ENCODE data around the gene SLC25A18.
"Not testable (repeated sequence)": the region's sequence is repeated elsewhere in the genome, so short reads cannot be mapped to it uniquely, and the experiment has no call there.

Gene SLC25A18, protein sequence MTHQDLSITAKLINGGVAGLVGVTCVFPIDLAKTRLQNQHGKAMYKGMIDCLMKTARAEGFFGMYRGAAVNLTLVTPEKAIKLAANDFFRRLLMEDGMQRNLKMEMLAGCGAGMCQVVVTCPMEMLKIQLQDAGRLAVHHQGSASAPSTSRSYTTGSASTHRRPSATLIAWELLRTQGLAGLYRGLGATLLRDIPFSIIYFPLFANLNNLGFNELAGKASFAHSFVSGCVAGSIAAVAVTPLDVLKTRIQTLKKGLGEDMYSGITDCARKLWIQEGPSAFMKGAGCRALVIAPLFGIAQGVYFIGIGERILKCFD

DNA sequence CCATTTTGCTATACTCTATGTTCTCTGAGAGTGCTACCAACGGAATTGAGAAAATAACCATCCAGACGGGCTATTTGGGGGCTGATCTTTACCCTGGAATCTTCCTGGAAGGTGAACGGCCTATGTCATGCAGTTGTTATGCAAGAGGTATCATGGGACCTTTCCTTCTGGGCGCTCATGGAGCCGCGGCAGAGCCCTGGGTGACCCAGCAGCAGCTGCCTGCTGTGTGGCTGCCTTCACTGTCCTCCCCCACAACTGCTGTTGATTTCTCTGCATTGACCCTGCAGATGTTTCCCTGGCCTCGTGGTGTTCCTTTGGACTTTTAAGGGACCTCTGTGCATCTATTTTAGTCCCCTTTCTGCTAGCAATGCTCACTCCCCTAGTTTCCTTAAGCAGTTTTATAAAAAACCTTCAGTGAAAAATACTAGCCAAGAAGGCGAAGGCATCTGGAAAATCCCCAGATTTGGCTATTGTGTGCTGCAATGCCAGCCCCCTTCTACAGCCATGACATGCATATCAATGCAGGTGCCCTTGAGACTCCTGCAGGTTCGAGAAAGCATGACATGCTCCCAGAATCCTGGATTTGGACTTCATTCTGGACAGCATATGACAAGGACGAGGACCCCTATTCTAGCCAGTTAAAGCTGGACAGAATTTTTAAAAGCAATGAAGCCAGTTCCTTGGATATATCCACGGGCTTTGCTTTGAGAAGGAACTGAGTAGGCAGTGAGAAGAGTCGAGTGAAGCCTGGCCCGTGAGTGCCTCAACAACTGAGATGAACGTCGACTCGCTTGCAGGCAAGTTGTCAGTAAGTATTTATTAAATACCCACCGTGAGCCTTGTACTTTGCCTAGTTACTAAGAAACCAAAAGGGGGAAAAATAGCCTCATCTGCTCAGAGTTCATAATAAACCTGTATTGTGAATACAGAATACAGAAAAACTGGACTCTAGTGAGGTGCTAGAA, at the start of gene SLC25A18:
Gene SLC25A18 (plus strand): TSS at position 593 of the 965 bp plus-strand sequence. CDS start 16,447 bp downstream, outside the sequence.
- DNase-seq (ENCODE audit: low read depth): no peak

DNA sequence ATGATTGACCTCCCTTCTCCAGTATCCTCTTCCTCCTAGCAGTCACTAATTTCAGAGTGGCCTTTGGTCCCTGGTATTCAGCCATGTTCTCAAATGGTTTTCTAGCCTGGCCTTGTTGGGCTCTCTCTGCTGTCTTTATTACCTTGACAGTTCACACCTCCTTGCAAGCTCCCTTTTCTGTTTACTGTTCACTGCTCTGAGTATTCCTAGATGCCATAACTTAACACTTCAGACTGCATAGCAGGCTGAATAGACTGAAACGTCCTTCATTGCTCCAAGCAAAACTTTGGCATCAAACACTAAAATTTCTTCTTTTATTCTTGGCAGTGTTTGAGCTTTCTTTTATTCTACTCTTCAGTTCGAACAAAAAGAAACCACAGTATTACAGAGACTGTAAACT, 49.7 kb upstream of the SLC25A18 start:
- no peak for DNase-seq (ENCODE audit: low read depth)

DNA sequence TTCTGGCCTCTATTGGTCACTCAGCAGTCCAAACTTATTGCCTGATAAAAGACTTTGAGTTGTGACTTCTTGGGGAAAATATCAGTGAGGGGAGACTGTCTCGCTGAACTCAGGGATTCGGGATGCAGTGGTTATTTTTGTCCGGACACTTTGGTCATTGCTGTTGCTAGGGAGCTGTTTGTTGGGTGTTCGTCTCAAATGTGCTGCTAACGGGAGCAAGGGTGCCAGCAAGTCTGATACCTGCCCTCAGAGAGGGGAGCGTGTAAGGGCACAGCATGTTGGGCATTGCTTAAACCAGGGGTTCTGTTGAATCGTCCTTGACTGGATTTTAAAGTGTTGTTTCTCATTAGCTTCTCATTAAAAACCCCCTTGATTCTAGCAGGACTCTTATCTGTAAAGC, 49.2 kb upstream of the SLC25A18 start:
- no peak for DNase-seq (ENCODE audit: low read depth)

DNA sequence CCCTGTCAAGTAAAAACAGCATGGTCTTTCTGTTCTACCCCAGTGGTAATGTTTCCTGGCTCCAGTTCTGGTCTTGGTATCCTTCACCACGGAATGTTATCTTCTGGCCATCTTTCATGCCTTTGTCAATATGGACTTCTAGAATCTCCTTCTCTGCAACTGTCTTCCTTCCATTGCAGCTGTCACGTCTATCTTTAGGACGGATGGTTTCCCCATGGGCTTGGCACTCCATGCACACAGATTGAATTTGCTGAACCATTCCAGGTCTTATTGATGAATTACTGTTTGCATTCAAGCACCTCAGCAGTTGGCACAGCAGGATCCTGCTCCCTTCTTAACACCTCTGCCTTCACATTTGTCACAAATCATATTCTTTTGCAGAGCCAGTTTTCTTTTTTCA, 44.9 kb upstream of the SLC25A18 start:
- DNase-seq (ENCODE audit: low read depth): no peak

DNA sequence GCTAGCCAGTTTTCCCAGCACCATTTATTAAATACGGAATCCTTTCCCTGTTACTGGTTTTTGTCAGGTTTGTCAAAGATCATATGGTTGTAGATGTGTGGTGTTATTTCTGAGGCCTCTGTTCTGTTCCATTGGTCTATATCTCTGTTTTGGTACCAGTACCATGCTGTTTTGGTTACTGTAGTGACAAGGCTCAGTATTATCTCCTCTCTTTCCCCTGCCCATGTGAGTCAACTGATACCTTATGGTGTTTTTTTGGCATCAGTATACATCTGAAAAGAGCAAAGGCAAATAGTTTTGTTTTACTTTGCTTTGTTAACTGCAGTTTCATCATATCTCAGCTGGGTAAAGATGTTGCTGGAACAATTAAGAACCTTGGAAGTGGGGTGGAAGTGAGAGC, 41.3 kb upstream of the SLC25A18 start:
- not testable (repeated sequence) for DNase-seq (ENCODE audit: low read depth)

DNA sequence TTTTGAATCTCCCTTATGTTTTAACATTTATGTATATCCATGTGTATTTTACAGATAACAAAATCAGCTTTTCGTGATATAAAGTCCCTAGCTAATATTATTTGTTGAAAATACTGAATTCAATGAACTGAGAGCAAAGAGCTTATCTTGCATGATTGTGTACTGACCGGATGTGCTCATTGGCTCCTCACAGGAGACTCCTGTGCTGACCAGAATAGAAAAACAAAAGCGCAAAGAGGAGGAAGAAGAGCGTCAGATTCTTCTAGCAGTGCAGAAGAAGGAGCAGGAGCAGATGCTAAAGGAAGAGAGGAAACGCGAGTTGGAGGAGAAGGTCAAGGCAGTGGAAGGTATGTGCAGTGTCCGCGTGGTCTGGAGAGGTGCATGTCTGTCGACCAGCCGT, 39.4 kb upstream of the SLC25A18 start:
- DNase-seq (ENCODE audit: low read depth): no peak

DNA sequence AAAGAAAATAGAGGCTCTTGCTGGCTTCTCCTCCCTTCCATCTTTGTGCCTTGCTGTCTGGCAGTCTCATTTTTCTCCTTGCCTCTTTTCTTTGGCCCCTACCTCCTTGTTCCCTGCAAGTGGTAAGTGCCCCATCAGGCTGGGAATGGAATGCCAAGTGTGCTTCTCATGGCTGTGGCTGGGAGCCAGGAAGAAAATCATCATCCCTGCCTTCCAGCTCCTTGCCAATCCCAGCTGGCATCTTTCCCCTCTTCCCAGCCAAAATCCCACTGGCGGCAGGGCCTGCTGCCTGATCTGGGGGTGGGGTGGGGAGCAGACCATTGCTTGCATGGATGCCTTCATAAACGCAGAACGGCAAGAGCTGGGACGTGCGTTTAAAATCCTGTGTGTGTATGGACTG, 27.0 kb upstream of the SLC25A18 start:
- no peak for DNase-seq (ENCODE audit: low read depth)

GRCh38 chr22:17537155-17537554, 26.1 kb upstream of the SLC25A18 start:
- DNase-seq (ENCODE audit: low read depth): no peak

DNA sequence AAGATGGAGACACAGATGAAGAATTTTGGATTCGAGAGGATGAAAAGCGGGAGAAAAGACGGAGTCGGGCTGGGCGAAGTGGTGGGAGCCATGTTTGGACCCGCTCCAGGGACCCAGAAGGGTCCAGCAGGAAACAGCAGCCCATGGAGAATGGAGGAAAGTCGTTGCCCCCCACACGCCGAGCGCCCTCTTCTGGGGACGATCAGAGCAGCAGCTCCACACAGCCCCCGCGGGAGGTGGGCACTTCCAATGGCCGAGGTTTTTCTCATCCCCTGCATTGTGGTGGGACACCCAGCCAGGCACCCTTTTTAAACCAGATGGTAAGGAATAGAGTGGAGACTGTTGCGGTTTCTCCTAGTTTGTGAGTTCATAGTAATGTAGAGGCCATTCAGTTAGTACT, 22.8 kb upstream of the SLC25A18 start:
- no peak for DNase-seq (ENCODE audit: low read depth)

DNA sequence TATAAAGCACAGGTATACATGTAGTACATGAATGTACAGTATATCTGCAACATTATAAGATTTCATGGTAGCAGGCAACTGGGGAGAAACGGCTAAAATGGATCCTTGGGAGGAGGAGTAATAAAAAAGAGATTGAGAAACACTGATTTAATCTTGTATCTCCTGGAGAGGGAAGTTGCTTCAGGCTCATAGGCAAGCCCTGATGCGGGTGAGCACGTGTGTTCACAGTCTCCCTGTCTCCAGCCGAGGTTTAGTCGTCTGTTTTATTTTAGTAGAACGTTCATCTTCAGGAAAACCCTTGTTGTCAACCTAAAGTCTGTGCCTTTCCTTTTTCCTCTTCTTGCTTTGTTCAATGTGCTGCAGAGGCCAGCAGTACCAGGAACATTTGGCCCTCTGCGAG, 21.8 kb upstream of the SLC25A18 start:
- no peak for DNase-seq (ENCODE audit: low read depth)

DNA sequence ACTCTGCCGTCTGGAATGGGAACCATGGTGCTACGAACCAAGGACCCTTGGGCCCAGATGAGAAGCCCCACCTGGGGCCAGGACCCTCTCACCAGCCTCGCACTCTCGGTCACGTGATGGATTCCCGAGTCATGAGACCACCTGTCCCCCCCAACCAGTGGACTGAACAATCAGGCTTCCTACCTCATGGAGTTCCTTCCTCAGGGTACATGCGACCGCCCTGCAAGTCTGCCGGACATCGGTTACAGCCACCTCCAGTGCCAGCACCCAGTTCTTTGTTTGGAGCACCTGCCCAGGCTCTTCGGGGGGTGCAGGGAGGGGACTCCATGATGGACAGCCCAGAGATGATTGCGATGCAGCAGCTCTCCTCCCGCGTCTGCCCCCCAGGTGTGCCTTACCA, 20.8 kb upstream of the SLC25A18 start:
- no peak for DNase-seq (ENCODE audit: low read depth)

- DNase-seq (ENCODE audit: low read depth): no peak
Observed at GRCh38 chr22:17548010-17548755, 15.1 kb upstream of the SLC25A18 start.

DNA sequence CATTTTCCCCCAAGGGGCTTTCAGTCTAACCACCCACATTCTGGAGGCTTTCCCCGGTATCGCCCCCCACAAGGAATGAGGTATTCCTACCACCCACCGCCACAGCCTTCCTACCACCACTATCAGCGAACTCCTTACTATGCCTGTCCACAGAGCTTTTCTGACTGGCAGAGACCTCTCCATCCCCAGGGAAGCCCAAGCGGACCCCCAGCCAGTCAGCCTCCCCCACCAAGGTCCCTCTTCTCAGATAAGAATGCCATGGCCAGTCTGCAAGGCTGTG, 14.6 kb upstream of the SLC25A18 start:
- DNase-seq (ENCODE audit: low read depth): no peak

DNA sequence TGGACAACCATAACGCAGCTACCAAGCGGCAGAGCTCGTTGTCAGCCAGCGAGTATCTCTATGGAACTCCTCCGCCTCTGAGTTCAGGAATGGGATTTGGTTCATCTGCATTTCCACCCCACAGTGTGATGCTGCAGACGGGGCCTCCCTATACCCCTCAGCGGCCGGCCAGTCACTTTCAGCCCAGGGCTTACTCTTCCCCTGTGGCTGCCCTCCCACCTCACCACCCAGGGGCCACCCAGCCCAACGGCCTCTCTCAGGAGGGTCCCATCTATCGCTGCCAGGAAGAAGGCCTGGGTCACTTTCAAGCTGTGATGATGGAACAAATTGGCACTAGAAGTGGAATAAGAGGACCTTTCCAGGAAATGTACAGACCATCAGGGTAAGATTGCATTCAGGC, 14.1 kb upstream of the SLC25A18 start:
- no peak for DNase-seq (ENCODE audit: low read depth)

DNA sequence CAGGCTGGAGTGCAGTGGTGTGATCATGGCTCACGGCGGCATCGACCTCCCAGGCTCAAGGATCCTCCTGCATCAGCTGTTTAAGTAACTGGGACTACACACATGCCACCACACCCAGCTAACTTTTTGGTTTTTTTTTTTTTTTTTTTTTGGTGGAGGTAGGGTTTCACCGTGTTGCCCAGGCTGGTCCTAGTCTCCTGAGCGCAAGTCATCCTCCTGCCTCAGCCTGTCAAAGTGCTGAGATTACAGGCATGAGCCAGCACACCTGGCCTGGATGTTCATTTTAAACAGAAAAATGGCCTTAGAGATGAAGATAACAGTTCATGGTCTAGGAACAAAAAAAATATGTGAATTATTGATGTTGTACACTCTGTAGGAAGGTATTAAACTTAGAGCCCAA, 13.6 kb upstream of the SLC25A18 start:
- DNase-seq (ENCODE audit: low read depth): no peak

DNA sequence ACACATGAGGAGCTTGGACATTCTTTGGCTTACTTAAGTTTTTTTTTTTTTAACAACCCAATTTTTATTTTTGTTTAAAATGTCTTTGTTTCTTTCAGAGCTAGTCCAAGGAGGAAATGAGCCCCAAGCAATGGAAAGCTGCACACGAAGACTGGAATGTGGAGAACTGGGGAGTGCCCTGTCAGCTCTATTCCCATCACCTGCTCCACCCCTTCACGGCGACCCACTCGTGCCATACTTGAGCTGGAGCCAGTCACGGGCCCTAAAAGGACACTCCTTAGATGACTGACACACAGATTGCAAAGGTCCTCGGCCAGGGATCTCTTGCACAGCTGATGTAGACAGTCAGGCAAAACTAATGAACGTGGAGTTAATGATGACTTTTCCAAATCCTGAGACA, 10.6 kb upstream of the SLC25A18 start:
- DNase-seq (ENCODE audit: low read depth): no peak

DNA sequence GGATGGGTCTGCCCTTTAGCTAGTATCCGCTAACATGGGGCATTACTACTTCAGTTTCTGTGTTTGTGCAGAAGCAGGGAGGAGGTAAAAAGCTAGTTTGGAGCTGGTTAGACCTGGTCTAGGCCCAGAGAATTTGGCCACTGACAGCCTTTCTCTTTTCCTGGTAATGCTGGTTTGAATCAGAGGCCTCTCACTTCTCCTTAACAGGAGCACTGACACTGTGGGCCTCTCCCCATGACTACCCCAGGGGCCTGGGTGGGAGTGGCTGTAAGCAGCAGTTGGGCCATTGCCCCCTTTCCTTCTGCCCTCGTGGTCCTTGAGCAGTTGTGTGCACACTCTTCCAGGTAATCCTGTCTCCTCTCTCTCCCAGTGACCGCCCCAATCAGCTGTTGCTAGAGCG, 8.5 kb upstream of the SLC25A18 start:
- DNase-seq (ENCODE audit: low read depth): no peak

DNA sequence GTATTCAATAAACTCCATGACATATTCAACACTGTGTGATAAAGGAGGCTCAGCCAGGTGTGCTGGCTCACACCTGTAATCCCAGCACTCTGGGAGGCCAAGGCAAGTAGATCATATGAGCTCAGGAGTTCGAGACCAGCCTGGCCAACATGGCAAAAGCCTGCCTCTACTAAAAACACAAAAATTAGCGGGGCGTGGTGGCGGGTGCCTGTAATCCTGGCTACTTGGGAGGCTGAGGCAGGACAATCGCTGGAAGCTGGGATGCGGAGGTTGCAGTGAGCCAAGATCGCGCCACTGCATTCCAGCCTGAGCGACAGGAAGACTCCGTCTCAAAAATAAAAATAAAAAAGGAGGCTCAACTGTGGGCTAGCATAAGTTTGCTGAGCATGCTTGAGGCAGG, 4.1 kb upstream of the SLC25A18 start:
- no peak for DNase-seq (ENCODE audit: low read depth)

DNA sequence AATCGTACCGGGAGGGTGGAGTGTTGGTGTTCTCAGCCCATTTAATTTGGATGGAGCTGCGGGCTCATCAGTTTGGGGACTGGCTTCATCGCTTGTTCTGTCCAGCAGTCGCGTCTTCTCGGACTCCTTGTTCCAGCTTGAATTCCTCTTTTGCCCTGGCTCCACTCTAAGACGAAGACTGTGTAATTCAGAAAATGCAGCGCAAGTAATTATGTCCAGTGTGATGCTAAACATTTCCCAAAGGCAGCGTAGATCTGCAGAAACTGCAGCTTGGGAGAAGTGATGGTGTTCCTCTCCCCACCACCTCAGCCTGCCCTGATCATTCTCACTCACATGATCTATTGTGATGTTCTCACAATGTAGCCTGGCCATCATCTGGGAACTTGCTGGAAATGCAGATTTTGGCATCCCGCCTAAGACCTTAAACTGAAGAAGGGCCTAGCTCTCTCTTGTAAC, 666 bp downstream of the SLC25A18 start:
- DNase-seq (ENCODE audit: low read depth): no peak

GRCh38 chr22:17566016-17566687, 2.9 kb downstream of the SLC25A18 start:
- not testable (repeated sequence) for DNase-seq (ENCODE audit: low read depth)

- DNase-seq (ENCODE audit: low read depth): no peak
Observed at GRCh38 chr22:17566776-17567175, 3.5 kb downstream of the SLC25A18 start.

GRCh38 chr22:17569971-17570511, 6.7 kb downstream of the SLC25A18 start:
- DNase-seq (ENCODE audit: low read depth): no peak
